GM12878 (cell line): ENCODE results near the gene TGFB3. TPM values are rescaled to one million over a fixed set of nuclear protein-coding genes. Genes with fewer than 3 reads are reported as not detected.

Experiments used
- ATAC-seq: fragments of 200-7000 bp; cut with Tn5 transposase; 3 replicates; pipeline ENCODE4 v1.9.1; 2020; ENCODE audit warnings: mild to moderate bottlenecking, moderate library complexity
- BruUV-seq: library from RNA; stranded (reverse); fragments of 400-500 nt; replicated peaks from 2 replicates; lab custom pipeline; 2021; lab: Mats Ljungman, UMichigan
- CTCF ChIA-PET: fragments of 300-600 bp; sonication (Branson Sonifier 250); formaldehyde crosslinking; extraction: SDS; loops from one replicate; lab custom pipeline; 2021; ENCODE audit warnings: inconsistent platforms; lab: Yijun Ruan, JAX
- POLR2A ChIA-PET: fragments of 350-600 bp; formaldehyde crosslinking; extraction: SDS; loops from one replicate; lab custom pipeline; 2021; ENCODE audit warnings: inconsistent platforms; lab: Charles Lee
- RAD21 ChIA-PET: fragments of 300-600 bp; sonication (Branson Sonifier 250); formaldehyde crosslinking; loops from one replicate; lab custom pipeline; 2023; ENCODE audit warnings: antibody characterized with exemption; ENCODE audit not compliant: unreplicated experiment; lab: Charles Lee
- SMC1A ChIA-PET: fragments of 300-600 bp; sonication (Branson Sonifier 250); formaldehyde crosslinking; loops from one replicate; lab custom pipeline; 2023; ENCODE audit not compliant: unreplicated experiment, uncharacterized antibody; lab: Charles Lee
- DNase-seq: peaks from one replicate; pipeline ENCODE4 v3.0.0-alpha.2; 2011; ENCODE audit warnings: low read depth, low spot score
- FAIRE-seq: peaks from 3 replicates; lab custom pipeline; 2011; peaks lifted over from hg19 to GRCh38; lab: Jason Lieb, UNC
- H2AFZ ChIP-seq: 2 replicates; pipeline ENCODE4 v1.6.0; 2011; ENCODE audit warnings: low read depth, low read length, control low read depth; ENCODE audit not compliant: control insufficient read depth
- H3K27ac ChIP-seq: 2 replicates; pipeline ENCODE4 v1.5.1; 2011; ENCODE audit warnings: control low read depth; ENCODE audit not compliant: control insufficient read depth, insufficient read depth
- H3K27me3 ChIP-seq, 2 experiments: replicated peaks in 1 of 2; 2 replicates each; pipeline versions ENCODE4 v1.6.0 to v1.6.1; 2011; ENCODE audit warnings: low read length in 1 of 2; ENCODE audit not compliant: control insufficient read depth in 2 of 2, insufficient read depth in 2 of 2
- H3K36me3 ChIP-seq, 2 experiments: 2 replicates each; pipeline ENCODE4 v1.5.1; 2011; ENCODE audit warnings: low read length in 1 of 2; ENCODE audit not compliant: control insufficient read depth in 2 of 2, insufficient read depth in 2 of 2
- H3K4me1 ChIP-seq: 2 replicates; pipeline ENCODE4 v1.6.1; 2011; ENCODE audit warnings: mild to moderate bottlenecking, low read length, moderate library complexity, mixed read lengths; ENCODE audit not compliant: control insufficient read depth, insufficient read depth
- H3K4me2 ChIP-seq: 2 replicates; pipeline ENCODE4 v1.6.0; 2011; ENCODE audit warnings: control low read depth; ENCODE audit not compliant: control insufficient read depth, insufficient read depth
- H3K4me3 ChIP-seq: fragments of 200-600 bp; sonication (generic); 2 replicates; pipeline ENCODE4 v1.5.1; 2016
- H3K79me2 ChIP-seq: 2 replicates; pipeline ENCODE4 v1.6.0; 2011; ENCODE audit warnings: low read length; ENCODE audit not compliant: control insufficient read depth, insufficient read depth
- H3K9ac ChIP-seq: 2 replicates; pipeline ENCODE4 v1.8.0; 2011; ENCODE audit warnings: low read length, control low read depth, mixed read lengths; ENCODE audit not compliant: control insufficient read depth, insufficient read depth
- H3K9me3 ChIP-seq: replicated peaks from 3 replicates; pipeline ENCODE4 v1.5.1; 2011; ENCODE audit warnings: mild to moderate bottlenecking, low read length; ENCODE audit not compliant: control insufficient read depth, insufficient read depth
- H4K20me1 ChIP-seq: 2 replicates; pipeline ENCODE4 v1.6.0; 2011; ENCODE audit not compliant: control insufficient read depth, insufficient read depth
- ASH2L ChIP-seq: fragments of 300-600, 200-600 bp; sonication (generic); IDR thresholded peaks from 2 replicates; pipeline ENCODE4 v1.6.1; 2017; ENCODE audit warnings: low read depth, mild to moderate bottlenecking, borderline replicate concordance
- CHD1 ChIP-seq: IDR thresholded peaks from 2 replicates; pipeline ENCODE4 v1.6.1; 2012; ENCODE audit warnings: low read depth, low read length, improper control_type of control experiment
- CHD4 ChIP-seq: fragments of 200-600 bp; sonication (generic); IDR thresholded peaks from 2 replicates; pipeline ENCODE4 v1.6.1; 2016; ENCODE audit warnings: mild to moderate bottlenecking
- EGR1 ChIP-seq, 2 experiments: IDR thresholded peaks; 1 replicate in 1 of 2; 2 replicates in 1 of 2; pipeline ENCODE4 v1.6.1; 2011 to 2012; ENCODE audit warnings: low read depth in 2 of 2, low read length in 2 of 2, borderline replicate concordance in 1 of 2, mild to moderate bottlenecking in 1 of 2, moderate library complexity in 1 of 2
- FOXK2 ChIP-seq: fragments of 450-650 bp; IDR thresholded peaks from 2 replicates; pipeline ENCODE4 v1.6.1; 2017; ENCODE audit warnings: mild to moderate bottlenecking, moderate library complexity
- KLF5 ChIP-seq: fragments of 450-650 bp; IDR thresholded peaks from 2 replicates; pipeline ENCODE4 v1.6.1; 2014; ENCODE audit warnings: mild to moderate bottlenecking; ENCODE audit not compliant: partially characterized antibody
- LARP7 ChIP-seq: fragments of 450-650 bp; IDR thresholded peaks from 2 replicates; pipeline ENCODE4 v1.6.1; 2017; ENCODE audit warnings: mild to moderate bottlenecking
- NKRF ChIP-seq: fragments of 450-650 bp; conservative IDR thresholded peaks from 2 replicates; pipeline ENCODE4 v1.6.1; 2017; ENCODE audit warnings: mild to moderate bottlenecking, moderate library complexity
- NR2C2 ChIP-seq: IDR thresholded peaks from 2 replicates; pipeline ENCODE4 v1.6.1; 2011; ENCODE audit warnings: borderline replicate concordance, low read depth; ENCODE audit not compliant: control insufficient read depth, insufficient read length
- PKNOX1 ChIP-seq: fragments of 450-650 bp; IDR thresholded peaks from 2 replicates; pipeline ENCODE4 v1.6.1; 2016; ENCODE audit warnings: mild to moderate bottlenecking
- SIX5 ChIP-seq: IDR thresholded peaks from 2 replicates; pipeline ENCODE4 v1.6.1; 2011; ENCODE audit warnings: mild to moderate bottlenecking, low read depth, low read length, moderate library complexity; ENCODE audit not compliant: severe bottlenecking
- SMAD1 ChIP-seq: fragments of 450-650 bp; IDR thresholded peaks from 2 replicates; pipeline ENCODE4 v1.6.1; 2018; ENCODE audit warnings: mild to moderate bottlenecking, low read depth; ENCODE audit not compliant: partially characterized antibody
- YY1 ChIP-seq: IDR thresholded peaks from 2 replicates; pipeline ENCODE4 v1.6.1; 2011; ENCODE audit warnings: low read depth, mild to moderate bottlenecking, low read length
- WGBS: methylation state at CpG from one replicate; pipeline ENCODE4 v1.1.6; 2016; ENCODE audit warnings: low lambda C conversion rate; ENCODE audit not compliant: insufficient replicate concordance, insufficient coverage; ENCODE audit errors: missing lambda C conversion rate; 5-methylcytosine and 5-hydroxymethylcytosine counted together
- in situ Hi-C: fragments of 300-500 bp; cut with MboI; formaldehyde crosslinking; loops from 9 replicates; pipeline ENCODE4 v1.14.3; 2018; ENCODE audit warnings: mixed read lengths
- intact Hi-C: fragments of 100-400 bp; cut with micrococcal nuclease; formaldehyde crosslinking; loops from one replicate; pipeline ENCODE4 v1.14.2; 2022; ENCODE audit not compliant: unreplicated experiment
- polyA plus RNA-seq, 11 experiments: library from polyadenylated mRNA; depleted of rRNA in 4 of 11; unstranded in 6 of 11; stranded (reverse) in 5 of 11; fragments of >200 nt; fragmentation: Nextera tagmentation in 4 of 11; fragmentation: Illumina TruSeq in 1 of 11; extraction: Ambion mirVana in 4 of 11; extraction: Trizol in 1 of 11; gene quantifications; 1 replicate in 1 of 11; 2 replicates in 10 of 11; pipeline versions ENCODE4 v1.2.1 to v1.2.3, GENCODE V29; 2011 to 2016; ENCODE audit warnings: inconsistent platforms in 2 of 11, missing spikeins in 2 of 11, low read depth in 1 of 11
- total RNA-seq, 4 experiments: library from RNA; depleted of rRNA in 3 of 4; stranded (reverse); fragments of >200 nt in 3 of 4; fragmentation: Illumina TruSeq in 1 of 4; extraction: Trizol in 1 of 4; gene quantifications; 2 replicates each; pipeline versions ENCODE4 v1.2.1 to v1.2.3, GENCODE V29; 2013 to 2021

TGFB3 gene
- total and polyA plus RNA-seq, 10 of the 15 experiments (the other 5 are each of a cell fraction or from before 2014, with no cell fraction given) = 0.27 to 2.6 (median 0.82) TPM

- peaks cover 11% of the 10 kb centered on the region for H3K4me1 ChIP-seq
- DNase-seq = no peak
- no TSS peak for BruUV-seq
- intact Hi-C loops (no loop called here), in situ Hi-C loops (no loop called here)
- H3K4me3 ChIP-seq = no peak overlapping the region
- H3K9me3 ChIP-seq = no peaks in the 10 kb centered on the region
- RAD21 ChIA-PET = no interaction called here
- no peaks in the 10 kb centered on the region for H4K20me1 ChIP-seq
- H3K79me2 ChIP-seq = no peaks in the 10 kb centered on the region
- H3K27me3 ChIP-seq = no peaks in the 10 kb centered on the region
- H3K4me2 ChIP-seq = no peak overlapping the region
- TF ChIP-seq FOXK2 (no peak), PKNOX1 (no peak), CHD4 (no peak), SIX5 (no peak)
- TF ChIP-seq, all 136 proteins: peak for 0
- ChIA-PET CTCF (interaction anchor here (1.0 to 1.5 kb wide), 2 partner anchors 9 to 15 kb away, joined by 3 to 4 read pairs; no protein-coding TSS in a partner anchor), SMC1A (interaction anchor here (0.6 kb wide), 2 partner anchors 200 to 367 kb away, joined by 3 to 4 read pairs; no protein-coding TSS in a partner anchor), POLR2A (no interaction called here)
- ATAC-seq = no peak
- Histone ChIP-seq H3K9ac (no peak overlapping the region), H3K27ac (no peak overlapping the region), H3K36me3 (no peaks in the 10 kb centered on the region), H2AFZ (no peak overlapping the region)
- FAIRE-seq = no peak
- 47% methylated on average over 4 of the region's 4 CpGs for WGBS
These were observed 10.0 kb upstream of the TGFB3 start for GRCh38 chr14:75991753-75992152.

GRCh38 chr14:75990297-75990696 lies 8.5 kb upstream of the TGFB3 start:
- ATAC-seq = no peak
- RAD21 ChIA-PET = interaction anchor here (1.6 kb wide), 1 partner anchor 9 kb away, joined by 3 read pairs; no protein-coding TSS in a partner anchor
- no peak overlapping the region for H3K9ac ChIP-seq
- H3K4me1 ChIP-seq = peaks cover 17% of the 10 kb centered on the region
- H2AFZ ChIP-seq = no peak overlapping the region
- in situ Hi-C loops = no loop called here
- no peak overlapping the region for H3K4me3 ChIP-seq
- peaks cover 1% of the 10 kb centered on the region; the same call in 1 of the 2 replicates for H3K79me2 ChIP-seq
- H3K36me3 ChIP-seq = no peaks in the 10 kb centered on the region
- SMC1A ChIA-PET = no interaction called here
- FAIRE-seq = no peak
- POLR2A ChIA-PET = no interaction called here
- 88% methylated on average over 4 of the region's 4 CpGs for WGBS
- CTCF ChIA-PET = interaction anchor here (0.7 to 2.4 kb wide), 5 partner anchors 8 to 280 kb away, joined by 3 to 14 read pairs (median 4); partner anchors contain the start of gene TGFB3
- no peaks in the 10 kb centered on the region for H4K20me1 ChIP-seq
- no peak overlapping the region for H3K27ac ChIP-seq
- no peaks in the 10 kb centered on the region for H3K27me3 ChIP-seq
- H3K4me2 ChIP-seq = no peak overlapping the region
- no peak for DNase-seq
- no TSS peak for BruUV-seq
- intact Hi-C loops = no loop called here
- H3K9me3 ChIP-seq = no peaks in the 10 kb centered on the region
- TF ChIP-seq EGR1 (IDR thresholded peaks at IDR 0.05; ENCODE audit: borderline replicate concordance in 1 of 2, low read depth in 2 of 2, low read length in 2 of 2) = no peak
- TF ChIP-seq NKRF = no peak
- TF ChIP-seq ASH2L = no peak
- no peak for TF ChIP-seq SMAD1
- no peak for TF ChIP-seq NR2C2
- no peak for TF ChIP-seq CHD1
- no peak for TF ChIP-seq PKNOX1
- TF ChIP-seq KLF5 = no peak
- no peak for TF ChIP-seq LARP7
- TF ChIP-seq YY1 = no peak
